Loucy (cell line): ENCODE results near the gene SH3BP4.

Experiments
- EZH2phosphoT487 ChIP-seq: fragments of 200-600 bp; IDR thresholded peaks from 2 replicates; pipeline ENCODE4 v1.6.1; 2018; ENCODE audit warnings: antibody characterized with exemption, mild to moderate bottlenecking, moderate library complexity, borderline replicate concordance
- TF ChIP-seq, protein P1 (sequence below): fragments of 200-600 bp; sonication (generic); conservative IDR thresholded peaks from 2 replicates; pipeline ENCODE4 v1.5.1; 2014; ENCODE audit warnings: mild to moderate bottlenecking, antibody characterized with exemption, low read length

- TF ChIP-seq, protein P1, sequence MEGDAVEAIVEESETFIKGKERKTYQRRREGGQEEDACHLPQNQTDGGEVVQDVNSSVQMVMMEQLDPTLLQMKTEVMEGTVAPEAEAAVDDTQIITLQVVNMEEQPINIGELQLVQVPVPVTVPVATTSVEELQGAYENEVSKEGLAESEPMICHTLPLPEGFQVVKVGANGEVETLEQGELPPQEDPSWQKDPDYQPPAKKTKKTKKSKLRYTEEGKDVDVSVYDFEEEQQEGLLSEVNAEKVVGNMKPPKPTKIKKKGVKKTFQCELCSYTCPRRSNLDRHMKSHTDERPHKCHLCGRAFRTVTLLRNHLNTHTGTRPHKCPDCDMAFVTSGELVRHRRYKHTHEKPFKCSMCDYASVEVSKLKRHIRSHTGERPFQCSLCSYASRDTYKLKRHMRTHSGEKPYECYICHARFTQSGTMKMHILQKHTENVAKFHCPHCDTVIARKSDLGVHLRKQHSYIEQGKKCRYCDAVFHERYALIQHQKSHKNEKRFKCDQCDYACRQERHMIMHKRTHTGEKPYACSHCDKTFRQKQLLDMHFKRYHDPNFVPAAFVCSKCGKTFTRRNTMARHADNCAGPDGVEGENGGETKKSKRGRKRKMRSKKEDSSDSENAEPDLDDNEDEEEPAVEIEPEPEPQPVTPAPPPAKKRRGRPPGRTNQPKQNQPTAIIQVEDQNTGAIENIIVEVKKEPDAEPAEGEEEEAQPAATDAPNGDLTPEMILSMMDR, result no peak
- TF ChIP-seq EZH2phosphoT487, result no peak
Observed at GRCh38 chr2:234960175-234961088, 8.6 kb downstream of the SH3BP4 start.
